GM10266 (cell line): ENCODE measurements around the gene LUZP2.

ENCODE experiments used
- DNase-seq: peaks from one replicate; pipeline ENCODE4 v3.0.0; 2012; ENCODE audit errors: extremely low spot score
- TF ChIP-seq, protein P1 (sequence below): IDR thresholded peaks from 2 replicates; pipeline ENCODE4 v1.5.1; 2012; ENCODE audit warnings: mild to moderate bottlenecking, low read depth; ENCODE audit not compliant: control insufficient read depth, insufficient read depth; ENCODE audit errors: missing control alignments

LUZP2 gene

DNA sequence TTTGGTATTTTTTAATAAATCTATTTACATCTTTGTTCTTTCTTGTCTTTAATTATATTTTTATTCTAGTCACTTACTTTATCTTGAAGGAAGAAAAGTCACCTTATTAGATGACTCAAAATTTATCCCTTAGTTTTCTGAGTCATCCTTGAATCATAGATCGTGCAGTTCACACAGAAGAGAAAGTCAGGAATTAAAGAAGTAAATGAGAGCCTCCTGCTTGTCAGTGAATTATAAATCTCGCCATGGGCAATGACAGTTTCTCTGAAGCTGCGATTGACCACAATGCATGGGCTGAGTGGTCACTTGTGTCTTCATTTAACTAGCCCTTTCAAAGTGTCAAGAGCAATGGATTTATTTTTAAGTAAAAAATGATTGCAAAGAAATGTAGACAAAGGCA is 91.2 kb downstream of the LUZP2 start:
- DNase-seq: no peak
- TF ChIP-seq, protein P1, sequence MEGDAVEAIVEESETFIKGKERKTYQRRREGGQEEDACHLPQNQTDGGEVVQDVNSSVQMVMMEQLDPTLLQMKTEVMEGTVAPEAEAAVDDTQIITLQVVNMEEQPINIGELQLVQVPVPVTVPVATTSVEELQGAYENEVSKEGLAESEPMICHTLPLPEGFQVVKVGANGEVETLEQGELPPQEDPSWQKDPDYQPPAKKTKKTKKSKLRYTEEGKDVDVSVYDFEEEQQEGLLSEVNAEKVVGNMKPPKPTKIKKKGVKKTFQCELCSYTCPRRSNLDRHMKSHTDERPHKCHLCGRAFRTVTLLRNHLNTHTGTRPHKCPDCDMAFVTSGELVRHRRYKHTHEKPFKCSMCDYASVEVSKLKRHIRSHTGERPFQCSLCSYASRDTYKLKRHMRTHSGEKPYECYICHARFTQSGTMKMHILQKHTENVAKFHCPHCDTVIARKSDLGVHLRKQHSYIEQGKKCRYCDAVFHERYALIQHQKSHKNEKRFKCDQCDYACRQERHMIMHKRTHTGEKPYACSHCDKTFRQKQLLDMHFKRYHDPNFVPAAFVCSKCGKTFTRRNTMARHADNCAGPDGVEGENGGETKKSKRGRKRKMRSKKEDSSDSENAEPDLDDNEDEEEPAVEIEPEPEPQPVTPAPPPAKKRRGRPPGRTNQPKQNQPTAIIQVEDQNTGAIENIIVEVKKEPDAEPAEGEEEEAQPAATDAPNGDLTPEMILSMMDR: no peak

DNA sequence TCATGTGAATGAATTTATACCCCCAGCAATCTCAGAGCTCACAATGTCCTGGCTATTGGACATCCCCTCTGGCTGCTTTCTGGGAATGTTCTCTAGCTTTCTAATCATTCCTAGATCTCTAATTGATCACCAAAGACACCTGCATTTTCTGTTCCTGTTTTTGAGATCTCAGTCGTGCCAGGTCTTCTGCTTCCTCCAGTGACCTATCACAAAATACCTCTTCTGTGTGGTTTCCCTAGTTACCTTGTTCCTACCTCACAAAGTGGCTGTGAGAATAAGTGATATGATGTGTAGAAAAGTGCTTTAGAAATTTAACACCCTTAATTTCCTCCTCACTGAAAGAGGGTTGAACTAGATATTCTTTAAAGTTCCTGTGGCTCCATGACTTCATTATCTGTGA is 92.2 kb downstream of the LUZP2 start:
- DNase-seq: no peak
- TF ChIP-seq, protein P1: no peak

DNA sequence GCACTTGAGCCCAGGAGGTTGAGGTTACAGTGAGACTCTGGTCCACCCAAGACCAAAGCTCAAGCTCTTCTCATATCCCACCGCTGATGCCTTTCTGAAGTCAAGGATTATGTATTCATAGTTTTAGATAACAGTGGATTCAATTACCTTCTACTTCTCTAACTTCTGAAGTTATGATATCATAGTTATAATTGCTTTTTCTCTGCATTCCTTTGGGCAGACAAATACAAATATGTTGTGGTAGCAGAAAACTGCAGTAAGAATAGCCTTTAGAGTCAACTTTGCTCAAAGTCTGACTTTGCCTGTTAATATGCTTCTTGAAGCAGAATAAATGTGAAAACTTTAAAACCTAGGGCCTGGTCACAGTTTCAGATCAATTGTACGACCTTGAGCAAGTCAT is 94.4 kb downstream of the LUZP2 start:
- TF ChIP-seq, protein P1: no peak
- no peak for DNase-seq

DNA sequence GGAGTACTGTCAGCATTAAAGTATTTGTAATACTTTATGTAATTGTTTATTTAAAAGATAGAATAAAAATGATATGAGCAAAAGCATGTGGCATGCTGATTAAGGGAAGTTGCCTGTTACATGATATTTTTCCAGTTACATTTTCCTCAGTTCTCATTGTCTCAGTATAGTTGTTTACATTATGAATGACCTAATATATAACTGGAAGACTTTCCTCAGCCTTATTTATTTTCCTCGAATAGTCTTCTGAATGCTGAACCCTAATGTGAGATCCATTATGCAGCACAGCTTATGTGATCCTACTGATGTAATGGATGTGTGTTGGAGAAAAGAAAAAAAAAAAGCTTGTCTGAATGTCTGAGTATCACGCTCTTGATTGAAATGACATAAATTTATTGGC is 95.5 kb downstream of the LUZP2 start:
- DNase-seq: no peak
- TF ChIP-seq, protein P1: no peak

DNA sequence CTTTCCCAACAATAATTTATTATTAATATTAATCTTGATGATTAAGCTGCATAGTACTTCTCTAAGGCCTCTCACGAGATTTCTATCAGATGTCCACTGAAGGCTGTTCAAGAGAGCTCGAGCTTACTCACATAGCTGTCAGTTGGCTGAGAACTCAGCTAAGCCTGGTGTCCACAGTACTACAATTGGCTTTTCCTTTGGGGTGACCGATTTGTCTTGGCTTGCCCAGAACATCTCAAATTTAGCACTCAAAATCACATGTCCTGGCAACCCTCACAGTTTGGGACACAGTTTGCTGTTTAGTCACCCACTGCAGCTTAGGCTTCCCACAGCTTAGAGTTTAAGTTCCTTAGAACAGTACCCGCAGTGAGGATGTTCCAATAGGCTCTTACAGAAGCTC is 96.5 kb downstream of the LUZP2 start:
- DNase-seq: no peak
- TF ChIP-seq, protein P1: no peak

DNA sequence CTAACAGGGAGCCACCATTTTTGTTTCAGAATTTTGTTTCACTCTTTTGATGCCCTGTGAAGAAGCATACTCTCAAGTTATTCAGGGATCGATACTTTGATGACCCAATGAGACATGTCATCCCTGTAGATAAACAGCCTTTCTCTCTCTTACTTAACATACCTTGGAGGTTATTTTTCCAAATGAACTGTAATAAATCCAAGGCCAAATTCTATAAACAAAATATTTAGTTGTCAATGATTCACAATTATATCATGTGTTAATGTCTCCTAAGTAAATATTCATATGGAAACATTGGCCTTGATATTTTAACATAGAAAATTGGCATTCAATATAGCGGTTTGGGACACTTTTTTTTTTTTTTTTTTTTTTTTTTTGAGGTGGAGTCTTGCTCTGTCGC is 97.5 kb downstream of the LUZP2 start:
- no peak for DNase-seq
- TF ChIP-seq, protein P1: no peak

DNA sequence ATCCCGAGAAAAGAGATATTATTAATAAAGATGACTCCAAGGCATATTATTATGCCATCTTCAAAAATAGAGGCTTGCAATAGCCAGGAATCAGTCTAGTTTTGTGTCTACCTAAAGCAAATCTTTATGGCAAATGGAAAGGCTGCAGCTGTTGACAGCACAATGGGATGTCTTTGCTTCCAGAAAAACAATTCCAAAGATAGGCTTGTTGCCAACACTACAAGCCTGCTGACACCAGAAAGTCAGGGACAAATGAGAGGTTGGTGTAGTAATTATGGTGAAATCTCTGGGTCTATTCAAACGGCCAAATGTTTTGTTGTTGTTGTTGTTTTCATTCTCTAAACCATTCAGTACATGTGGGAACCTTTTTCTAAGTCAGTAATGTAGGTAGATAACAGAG is 101.8 kb downstream of the LUZP2 start:
- TF ChIP-seq, protein P1: no peak
- no peak for DNase-seq
